ENCODE data around the gene LAMC1.

DNA sequence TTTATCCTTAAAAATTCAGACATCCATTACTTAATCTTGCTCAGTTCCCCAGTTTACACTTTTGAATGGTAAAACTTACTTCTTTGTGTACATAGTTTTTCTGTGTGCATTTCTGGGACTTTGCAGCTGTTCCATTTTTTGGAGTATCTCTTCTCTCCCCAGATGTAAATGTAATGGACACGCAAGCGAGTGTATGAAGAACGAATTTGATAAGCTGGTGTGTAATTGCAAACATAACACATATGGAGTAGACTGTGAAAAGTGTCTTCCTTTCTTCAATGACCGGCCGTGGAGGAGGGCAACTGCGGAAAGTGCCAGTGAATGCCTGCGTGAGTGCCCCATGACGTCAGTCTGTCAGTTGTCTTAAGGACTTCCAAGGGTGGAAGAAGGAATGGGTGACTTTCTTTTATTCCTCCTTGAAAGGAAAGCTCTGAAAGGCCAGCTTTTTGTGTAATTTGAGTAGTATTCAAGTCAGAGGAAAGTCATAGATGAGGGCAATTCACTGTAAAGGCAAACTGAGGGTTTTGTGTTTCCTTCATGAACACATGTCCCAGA is 87.2 kb downstream of the LAMC1 start:
- no peak for TF ChIP-seq POLR2A (IDR thresholded peaks at IDR 0.05)
- TF ChIP-seq, protein P1, sequence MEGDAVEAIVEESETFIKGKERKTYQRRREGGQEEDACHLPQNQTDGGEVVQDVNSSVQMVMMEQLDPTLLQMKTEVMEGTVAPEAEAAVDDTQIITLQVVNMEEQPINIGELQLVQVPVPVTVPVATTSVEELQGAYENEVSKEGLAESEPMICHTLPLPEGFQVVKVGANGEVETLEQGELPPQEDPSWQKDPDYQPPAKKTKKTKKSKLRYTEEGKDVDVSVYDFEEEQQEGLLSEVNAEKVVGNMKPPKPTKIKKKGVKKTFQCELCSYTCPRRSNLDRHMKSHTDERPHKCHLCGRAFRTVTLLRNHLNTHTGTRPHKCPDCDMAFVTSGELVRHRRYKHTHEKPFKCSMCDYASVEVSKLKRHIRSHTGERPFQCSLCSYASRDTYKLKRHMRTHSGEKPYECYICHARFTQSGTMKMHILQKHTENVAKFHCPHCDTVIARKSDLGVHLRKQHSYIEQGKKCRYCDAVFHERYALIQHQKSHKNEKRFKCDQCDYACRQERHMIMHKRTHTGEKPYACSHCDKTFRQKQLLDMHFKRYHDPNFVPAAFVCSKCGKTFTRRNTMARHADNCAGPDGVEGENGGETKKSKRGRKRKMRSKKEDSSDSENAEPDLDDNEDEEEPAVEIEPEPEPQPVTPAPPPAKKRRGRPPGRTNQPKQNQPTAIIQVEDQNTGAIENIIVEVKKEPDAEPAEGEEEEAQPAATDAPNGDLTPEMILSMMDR (IDR thresholded peaks at IDR 0.05): no peak

Measured in body of pancreas (tissue), 4 donors.